ENCODE data around the gene BOC. TPM values are rescaled to one million over a fixed set of nuclear protein-coding genes. Genes with fewer than 3 reads are reported as not detected.
"Not testable (repeated sequence)": the region's sequence is repeated elsewhere in the genome, so short reads cannot be mapped to it uniquely, and the experiment has no call there.

BOC gene, protein sequence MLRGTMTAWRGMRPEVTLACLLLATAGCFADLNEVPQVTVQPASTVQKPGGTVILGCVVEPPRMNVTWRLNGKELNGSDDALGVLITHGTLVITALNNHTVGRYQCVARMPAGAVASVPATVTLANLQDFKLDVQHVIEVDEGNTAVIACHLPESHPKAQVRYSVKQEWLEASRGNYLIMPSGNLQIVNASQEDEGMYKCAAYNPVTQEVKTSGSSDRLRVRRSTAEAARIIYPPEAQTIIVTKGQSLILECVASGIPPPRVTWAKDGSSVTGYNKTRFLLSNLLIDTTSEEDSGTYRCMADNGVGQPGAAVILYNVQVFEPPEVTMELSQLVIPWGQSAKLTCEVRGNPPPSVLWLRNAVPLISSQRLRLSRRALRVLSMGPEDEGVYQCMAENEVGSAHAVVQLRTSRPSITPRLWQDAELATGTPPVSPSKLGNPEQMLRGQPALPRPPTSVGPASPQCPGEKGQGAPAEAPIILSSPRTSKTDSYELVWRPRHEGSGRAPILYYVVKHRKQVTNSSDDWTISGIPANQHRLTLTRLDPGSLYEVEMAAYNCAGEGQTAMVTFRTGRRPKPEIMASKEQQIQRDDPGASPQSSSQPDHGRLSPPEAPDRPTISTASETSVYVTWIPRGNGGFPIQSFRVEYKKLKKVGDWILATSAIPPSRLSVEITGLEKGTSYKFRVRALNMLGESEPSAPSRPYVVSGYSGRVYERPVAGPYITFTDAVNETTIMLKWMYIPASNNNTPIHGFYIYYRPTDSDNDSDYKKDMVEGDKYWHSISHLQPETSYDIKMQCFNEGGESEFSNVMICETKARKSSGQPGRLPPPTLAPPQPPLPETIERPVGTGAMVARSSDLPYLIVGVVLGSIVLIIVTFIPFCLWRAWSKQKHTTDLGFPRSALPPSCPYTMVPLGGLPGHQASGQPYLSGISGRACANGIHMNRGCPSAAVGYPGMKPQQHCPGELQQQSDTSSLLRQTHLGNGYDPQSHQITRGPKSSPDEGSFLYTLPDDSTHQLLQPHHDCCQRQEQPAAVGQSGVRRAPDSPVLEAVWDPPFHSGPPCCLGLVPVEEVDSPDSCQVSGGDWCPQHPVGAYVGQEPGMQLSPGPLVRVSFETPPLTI
- not detected in 2 replicates for total RNA-seq (2014; rRNA removed; shearing (Covaris generic))
- polyA plus RNA-seq (2014; cell fraction: nucleus; rRNA removed): not detected in 2 replicates

DNA sequence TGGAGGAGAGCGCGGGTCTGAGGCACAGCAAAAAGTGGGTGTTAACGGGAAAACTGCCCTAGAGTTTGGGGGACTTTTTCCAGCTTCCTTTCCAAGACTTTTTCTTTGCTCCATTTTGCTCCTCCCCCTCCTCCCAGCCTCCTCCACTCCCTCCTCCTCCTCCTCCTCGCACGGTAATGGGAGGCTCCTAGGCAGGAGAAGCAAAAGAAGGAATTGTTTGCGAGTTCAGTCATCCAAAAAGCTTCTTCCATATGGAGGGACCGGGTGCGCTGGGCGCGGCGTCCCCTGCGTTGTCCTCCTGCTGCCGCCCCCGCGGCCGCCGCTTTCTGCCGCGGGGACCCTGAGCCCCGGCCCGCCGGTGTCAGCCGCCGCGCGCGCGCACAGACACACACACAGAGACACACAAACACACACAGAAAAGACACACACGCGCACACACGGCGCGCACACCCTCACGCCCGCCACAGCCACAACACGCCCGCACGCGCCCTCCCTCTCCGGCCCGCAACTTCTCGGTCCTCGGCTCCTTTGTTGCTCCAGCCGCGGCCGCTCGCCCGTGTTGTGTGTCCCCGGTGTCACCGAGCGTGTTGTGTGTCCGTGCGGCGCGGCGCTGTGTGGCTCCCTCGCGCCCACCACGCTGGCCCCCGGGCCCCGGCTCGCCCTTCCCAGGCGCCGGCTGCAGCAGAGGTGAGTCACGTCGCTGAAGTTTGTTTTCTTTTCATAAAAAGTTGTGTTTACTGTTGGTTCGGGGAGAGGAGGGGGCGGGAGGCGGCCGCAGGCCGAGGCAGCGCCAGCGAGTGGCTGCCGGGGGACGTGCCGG lies at the start of gene BOC:
TSS of gene BOC (plus strand) at position 228 of the 820 bp plus-strand sequence. CDS start 38,246 bp downstream, outside the sequence.
- no peak for DNase-seq (ENCODE audit: extremely low read depth, low read depth)

DNA sequence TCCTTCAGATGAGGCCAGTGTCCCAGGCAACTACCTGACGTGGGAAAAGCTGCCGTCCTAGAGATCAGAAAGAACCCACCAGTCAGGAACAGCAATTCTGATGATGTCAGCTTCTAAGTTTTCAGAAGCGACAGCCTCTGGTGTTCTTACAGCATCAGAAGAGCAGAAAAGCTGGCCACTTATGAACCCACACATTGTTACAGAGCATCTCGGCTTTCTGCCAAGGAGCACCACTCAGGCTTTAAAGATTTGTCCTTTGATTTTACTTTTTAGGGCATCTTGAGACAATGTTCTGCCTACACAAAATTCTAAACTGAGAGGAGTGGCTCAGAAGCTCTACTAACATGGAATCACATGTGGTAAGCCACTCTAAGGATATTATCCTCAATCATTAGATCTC lies 49.7 kb upstream of the BOC start:
- no peak for DNase-seq (ENCODE audit: extremely low read depth, low read depth)

DNA sequence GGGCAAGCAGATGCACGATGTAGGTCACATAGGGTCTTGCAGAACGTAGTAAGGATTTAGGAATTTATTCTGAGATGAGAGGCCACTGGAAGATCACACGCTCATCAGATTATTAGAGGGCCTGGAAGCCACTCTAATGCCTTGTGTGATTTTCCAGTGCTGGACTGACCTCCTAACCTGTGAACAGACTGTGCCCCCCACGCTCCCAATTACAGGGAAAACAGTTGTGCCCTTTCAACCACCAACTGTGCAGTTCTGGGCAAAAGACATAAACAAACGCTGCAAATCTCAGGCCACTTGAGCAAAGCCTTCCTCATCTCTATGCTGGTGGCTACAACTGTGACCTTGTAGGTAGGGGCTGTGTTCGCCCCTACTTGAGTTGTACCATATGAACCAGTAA lies 48.2 kb upstream of the BOC start:
- no peak for DNase-seq (ENCODE audit: extremely low read depth, low read depth)

DNA sequence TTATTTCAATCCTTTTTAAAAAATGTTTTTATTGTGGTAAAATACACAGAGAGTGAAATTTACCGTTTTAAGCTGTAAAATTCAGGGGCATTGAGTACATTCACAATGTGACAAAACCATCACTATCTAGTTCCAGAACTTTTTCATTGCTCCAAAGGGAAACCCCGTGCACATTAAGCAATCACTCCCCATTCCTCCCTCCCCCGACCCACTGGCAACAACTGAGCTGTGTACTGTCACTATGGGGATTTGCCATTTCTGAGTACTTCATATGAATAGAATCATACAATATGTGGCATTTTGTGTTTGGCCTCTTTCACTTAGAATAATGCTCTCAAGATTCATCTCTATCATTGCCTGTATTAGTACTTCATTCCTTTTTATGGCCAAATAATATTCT lies 45.5 kb upstream of the BOC start:
- DNase-seq (ENCODE audit: extremely low read depth, low read depth): no peak

DNA sequence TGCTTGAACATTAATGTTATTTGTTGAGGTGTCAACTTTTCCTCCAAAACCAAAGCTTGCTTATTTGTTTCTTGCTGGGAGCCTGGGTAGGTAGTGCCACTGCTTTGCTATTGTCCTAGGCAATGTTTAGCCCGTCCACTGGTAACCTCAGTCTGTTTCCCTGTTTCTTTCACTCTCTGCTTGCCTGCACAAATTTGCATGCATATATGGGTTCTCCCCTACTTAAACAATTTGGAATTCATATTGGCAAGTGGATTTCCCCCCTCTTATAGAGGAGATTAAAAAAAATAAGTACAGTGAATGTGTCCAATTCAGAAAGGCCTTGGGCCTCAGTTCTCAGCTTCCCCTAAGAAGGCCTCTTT lies 45.0 kb upstream of the BOC start:
- DNase-seq (ENCODE audit: extremely low read depth, low read depth): no peak

DNA sequence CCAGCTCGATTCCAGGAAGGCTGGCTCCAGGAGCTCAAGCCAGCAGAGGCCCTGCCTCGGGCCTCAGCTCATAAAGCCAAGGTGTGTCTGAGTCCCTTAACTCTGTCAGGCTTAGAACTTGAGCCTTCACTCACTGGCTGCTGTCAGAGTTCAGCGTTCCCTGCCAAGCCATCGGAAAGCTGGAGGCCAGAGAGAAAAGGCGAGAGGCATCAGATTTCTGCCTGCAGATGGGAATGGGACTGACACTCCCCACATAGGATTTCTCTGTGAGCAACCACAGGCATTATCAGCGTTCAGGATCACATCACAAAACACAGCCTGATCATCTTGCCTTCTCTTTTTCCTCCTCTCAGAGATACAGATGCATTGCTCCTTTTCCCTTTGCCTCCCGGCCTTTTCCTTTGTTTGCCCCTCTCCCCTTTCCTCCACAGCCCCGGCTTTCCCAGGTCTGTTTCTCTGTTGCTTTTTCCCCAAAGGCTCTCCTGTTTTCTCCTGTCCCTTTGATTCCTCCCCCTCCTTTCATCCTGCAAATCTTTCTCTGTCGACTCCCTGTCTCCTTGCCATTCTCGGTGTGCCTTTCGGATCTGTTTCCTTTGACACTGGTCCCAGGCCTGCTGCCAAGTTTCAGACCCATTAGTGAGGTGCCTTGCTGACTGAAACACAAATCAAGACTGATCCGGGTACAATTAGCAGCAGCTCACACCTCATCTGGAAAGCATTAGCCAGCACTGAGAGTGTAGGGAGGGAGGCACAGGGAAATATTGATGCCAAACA lies 44.5 kb upstream of the BOC start:
- no peak for DNase-seq (ENCODE audit: extremely low read depth, low read depth)

DNA sequence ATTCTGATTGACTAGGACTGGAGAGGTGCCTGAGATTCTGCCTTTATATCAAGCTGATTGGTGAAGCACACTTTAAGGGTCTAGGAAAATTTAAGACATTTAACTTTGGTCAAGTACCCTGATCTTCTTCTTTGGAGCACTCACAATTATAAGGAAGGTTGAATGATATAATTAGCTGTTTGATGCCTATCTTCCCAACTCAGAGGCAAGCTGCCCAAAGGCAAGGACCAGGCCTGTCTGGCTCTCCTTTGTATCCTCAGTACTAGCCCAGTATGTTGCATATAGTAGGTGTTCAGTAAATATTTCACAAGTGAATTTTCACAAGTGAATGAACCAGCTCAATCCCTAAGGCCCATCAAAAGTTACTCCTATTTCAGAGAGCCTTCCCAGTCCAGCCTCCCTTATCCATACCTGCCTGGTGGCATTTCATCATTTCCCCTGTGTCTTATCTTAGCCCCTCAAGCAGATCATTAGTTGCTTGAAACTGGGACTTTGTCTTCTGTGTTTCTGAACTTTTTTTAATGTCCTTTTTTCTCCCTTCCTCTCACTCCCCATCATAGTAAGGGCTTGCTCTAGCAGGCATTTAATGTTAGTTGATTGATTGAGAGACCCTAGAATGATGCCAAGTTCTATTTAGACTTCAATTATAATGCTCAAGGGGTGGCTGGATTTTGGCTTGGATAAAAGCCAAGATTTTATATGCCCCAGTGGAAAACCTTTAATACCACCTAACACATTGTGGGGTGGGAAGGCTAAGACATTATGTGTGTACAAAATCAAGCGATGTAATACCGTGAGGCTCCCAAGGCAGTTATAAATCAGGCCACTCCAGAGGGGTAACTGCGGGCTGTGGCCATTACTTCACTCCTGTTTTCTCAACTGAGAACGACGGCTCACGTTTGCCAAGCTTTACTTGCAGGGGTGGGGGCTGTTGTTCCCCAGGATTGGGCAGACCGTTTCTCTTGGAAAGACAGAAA lies 43.2 kb upstream of the BOC start:
- no peak for DNase-seq (ENCODE audit: extremely low read depth, low read depth)

DNA sequence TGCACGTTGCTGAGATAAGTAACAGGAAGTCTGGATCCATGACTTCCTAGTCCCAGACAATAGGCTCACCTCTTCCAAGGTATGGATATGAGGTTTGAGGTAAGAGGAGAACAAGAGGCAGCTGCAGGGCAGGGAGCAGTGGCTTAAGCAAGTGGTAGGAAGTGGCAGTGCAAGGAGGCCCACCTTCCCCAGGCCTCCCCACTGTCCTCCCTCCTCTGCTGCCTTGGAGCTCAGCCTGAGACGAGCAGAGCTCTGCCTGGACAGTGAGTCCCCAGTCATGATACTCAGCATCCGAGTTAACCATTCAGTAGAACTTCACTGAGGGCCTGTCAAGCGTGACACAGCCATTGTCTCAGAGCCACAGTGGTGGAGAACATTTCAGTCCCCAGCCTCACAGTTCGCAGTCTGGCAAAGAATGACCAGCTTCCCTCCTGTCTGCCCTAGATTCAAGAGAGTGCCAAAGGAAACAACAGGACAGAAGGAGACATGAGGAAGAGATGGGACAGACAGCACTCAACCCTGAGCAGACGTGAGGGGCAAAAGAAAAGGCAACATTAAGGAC lies 41.4 kb upstream of the BOC start:
- no peak for DNase-seq (ENCODE audit: extremely low read depth, low read depth)

DNA sequence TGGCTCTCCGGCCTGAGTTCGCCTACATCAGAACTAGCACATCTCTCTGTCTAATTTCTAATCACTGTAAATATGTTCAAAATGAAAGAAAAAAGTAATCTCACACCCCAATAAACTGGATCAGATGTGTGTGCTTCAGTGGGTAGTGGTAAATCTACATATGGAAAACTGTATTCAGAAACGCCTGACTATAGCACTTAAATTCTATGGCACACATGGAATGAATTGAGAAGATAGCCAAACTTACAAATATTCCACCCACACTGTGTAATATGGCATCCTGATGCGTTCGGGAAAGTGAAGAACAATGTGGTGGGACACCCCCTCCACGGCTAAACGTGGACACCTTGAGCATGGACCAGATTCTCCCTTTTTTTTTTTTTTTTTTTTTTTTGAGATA lies 40.6 kb upstream of the BOC start:
- no peak for DNase-seq (ENCODE audit: extremely low read depth, low read depth)

DNA sequence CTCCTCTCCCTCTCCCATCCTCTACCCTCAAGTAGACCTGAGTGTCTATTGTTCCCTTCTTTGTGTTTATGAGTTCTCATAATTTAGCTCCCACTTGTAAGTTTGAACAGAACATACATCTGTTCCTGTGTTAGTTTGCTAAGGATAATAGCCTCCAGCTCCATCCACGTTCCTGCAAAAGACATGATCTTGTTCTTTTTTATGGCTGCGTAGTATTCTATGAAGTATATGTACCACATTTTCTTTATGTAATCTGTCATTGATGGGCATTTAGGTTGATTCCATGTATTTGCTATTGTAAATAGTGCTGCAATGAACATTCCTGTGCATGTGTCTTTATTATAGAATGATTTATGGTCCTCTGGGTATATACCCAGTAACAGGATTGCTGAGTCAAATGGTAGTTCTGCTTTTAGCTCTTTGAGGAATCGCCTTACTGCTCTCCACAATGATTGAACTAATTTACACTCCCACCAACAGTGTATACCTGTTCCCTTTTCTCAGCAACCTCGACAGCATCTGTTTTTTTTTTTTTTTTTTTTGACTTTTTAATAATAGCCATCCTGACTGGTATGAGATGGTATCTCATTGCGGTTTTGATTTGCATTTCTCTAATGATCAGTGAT lies 39.6 kb upstream of the BOC start:
- DNase-seq (ENCODE audit: extremely low read depth, low read depth): not testable (repeated sequence)

DNA sequence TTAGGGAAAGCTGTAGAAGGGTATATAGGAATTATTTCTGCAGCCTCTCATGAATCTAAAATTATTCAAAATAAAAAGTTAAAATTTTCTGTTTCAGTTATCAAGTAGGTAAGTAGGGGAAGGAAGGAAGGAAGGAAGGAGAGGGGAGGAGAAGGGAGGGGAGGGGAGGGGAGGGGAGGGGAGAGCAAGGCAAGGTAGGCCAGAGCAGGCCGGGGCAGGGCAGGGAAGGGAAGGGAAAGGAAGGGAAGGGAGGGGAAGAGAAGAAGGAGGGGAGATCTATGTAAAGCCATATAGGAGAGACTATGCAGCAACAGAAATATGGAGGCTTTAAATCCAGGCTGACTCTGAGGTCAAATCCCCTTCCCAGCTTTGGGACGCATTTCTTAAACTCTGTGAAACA lies 38.3 kb upstream of the BOC start:
- no peak for DNase-seq (ENCODE audit: extremely low read depth, low read depth)

DNA sequence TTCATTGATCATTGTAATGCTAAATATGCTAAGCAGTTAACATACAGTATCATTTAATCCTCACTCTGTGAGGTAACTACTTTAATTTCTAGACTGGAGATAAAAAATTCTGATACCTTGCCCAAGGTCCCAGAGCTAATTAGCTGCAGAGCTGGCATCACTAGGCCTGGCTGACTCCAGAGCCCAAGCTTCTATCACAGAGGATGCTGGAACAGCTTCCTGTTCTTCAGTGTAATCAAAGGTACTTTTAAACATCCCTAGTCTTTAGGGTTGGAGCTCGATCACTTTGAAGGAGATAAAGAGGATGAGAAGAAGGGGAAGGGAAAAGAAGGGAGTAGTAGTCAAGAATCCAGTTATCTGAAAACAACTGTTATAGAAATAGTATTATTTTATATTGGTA lies 37.1 kb upstream of the BOC start:
- no peak for DNase-seq (ENCODE audit: extremely low read depth, low read depth)

DNA sequence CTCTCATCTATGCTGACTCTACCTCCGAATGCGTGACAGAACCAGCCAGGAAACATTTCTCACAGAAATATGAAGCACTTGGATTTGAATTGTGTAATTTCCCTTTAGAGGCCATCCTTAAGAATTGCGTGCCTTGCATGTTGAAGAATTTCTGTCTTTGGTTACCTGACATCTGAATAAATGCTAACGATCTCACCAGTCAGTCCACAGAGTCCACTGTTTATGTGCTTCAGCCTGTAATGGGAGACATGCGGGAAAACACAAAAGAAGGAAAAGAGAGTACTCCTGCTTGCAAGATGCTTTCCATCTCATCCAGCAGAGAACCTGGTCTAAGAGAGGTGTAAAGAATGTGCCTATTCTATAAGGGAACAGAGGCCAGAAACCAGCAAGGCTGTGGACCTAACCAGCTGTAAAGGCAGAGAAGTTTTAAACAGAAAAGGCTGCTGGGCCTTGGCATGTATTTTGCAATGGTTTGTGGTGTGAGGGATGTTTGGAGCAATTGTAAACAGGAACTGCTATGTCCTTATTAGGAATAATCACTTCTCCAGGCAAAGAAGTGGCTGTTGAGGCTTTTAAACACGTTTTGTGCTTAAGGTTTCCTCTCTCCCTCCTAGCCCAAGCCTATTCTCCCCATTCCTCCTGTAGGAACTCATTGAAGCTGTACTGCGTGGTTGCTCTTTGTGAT lies 36.4 kb upstream of the BOC start:
- DNase-seq (ENCODE audit: extremely low read depth, low read depth): no peak

DNA sequence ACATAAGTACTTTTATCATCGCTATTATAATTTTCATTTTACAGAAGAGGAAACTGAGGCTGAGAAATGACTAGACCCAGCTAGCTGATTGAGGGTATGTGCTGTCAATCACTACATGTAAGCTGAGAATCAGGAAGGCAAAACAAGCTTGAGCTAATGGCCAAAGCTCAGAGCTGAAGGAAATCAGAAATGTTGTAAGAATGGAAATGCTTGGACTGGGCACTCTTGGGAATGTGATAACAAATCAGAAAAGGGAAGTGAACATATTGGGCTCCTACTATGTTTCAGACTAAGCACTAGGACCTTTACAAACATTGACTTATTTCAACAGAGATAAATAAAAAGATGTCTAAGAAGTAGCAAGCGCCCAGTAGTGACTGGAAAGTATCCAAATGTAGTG lies 33.8 kb upstream of the BOC start:
- DNase-seq (ENCODE audit: extremely low read depth, low read depth): no peak

DNA sequence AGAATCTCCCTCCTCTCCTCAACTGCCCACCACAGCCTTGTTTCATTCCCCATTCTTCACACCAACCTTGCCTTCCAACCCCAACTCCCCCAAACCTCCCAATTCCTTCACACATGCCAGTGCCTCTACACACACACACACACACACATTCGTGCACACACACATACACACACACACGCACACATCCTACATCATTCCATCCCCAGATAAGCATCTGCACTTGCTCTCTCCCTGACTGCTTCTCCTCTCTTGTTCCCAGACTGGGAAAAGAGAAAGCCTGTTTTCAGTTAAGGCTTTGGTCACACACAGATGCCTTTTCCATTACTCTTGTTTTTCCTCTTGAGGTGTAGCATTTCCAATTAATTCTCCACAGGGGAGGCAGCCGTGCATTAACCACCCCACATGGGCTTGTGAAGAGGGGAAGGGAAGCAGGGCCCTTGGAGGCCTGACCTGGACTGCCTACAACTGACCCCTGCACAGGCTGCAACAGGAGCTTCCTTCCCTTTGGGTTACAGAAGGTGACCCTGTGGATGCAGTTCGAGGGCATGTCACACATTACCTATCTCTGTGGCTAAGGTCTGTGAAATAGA lies 32.0 kb upstream of the BOC start:
- DNase-seq (ENCODE audit: extremely low read depth, low read depth): no peak

DNA sequence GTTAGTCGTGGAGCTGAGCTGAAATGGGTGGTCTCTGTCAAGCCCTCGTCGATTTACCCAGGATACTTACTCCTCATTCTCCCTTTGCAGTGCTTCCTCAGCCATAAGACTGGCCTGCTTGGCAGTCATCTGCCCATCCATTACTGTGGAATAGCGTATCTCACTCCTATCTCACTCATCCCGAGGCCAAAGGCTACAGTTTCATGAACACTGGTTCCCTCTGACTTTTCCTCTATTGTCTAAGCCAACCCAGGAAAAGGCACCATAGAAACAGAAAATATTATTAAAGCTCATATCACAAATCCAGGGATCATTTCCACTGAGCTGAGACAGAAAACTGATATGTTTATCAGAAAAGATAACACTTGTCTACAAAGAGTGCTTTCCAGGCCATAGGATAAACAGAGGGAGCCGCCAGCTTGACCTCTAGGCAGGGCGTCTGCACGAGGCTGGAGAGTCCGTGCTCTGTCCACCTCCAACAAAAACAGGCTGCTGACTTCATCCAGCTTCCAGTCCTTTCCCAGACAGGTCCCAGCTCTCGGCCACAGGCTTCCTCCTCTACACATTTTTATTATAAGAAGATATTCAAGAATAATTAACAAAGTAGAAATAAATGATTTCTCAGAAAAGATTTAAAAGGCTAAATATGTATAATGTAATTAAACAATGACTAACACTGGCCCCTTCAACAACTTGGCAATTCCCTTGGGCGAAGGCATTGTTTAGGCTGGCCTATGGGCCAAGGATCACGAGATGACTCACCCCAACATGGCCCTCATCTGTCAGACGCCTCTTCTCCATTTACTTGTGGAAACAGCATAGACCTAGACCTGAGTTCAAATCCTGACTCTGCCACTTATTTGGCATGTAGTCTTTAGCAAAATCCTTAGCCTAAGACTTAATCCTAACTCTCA lies 27.4 kb upstream of the BOC start:
- no peak for DNase-seq (ENCODE audit: extremely low read depth, low read depth)

All from NCI-H460 (cell line).